Liver (tissue), 9 donors: ENCODE data around the gene TTC34. TPM values are rescaled to one million over a fixed set of nuclear protein-coding genes. Genes with fewer than 3 reads are reported as not detected.

Source experiments
- DNase-seq: peaks from one replicate; pipeline ENCODE4 v3.0.0-alpha.2; 2017; ENCODE audit warnings: low spot score
- H3K27ac ChIP-seq, 2 donors: one replicate each; pipeline ENCODE4 v1.7.0; 2013; ENCODE audit warnings: inconsistent platforms in 2 of 2, low read length in 2 of 2, control low read depth in 1 of 2, low read depth in 1 of 2, mild to moderate bottlenecking in 1 of 2
- H3K27me3 ChIP-seq, 4 donors: one replicate each; pipeline versions ENCODE4 v1.6.1 to v1.7.0; 2013; ENCODE audit warnings: low read length in 3 of 4, inconsistent platforms in 1 of 4, mild to moderate bottlenecking in 1 of 4, moderate library complexity in 1 of 4; ENCODE audit not compliant: control insufficient read depth in 4 of 4, insufficient read depth in 4 of 4
- H3K36me3 ChIP-seq, 4 donors: one replicate each; pipeline versions ENCODE4 v1.6.1 to v1.7.0; 2013; ENCODE audit warnings: low read length in 3 of 4, mild to moderate bottlenecking in 3 of 4, low read depth in 1 of 4, moderate library complexity in 1 of 4; ENCODE audit not compliant: control insufficient read depth in 4 of 4, insufficient read depth in 3 of 4
- H3K4me1 ChIP-seq, 4 donors: one replicate each; pipeline versions ENCODE4 v1.6.1 to v1.7.0; 2013; ENCODE audit warnings: low read length in 3 of 4, mild to moderate bottlenecking in 3 of 4, moderate library complexity in 1 of 4; ENCODE audit not compliant: control insufficient read depth in 4 of 4, insufficient read depth in 4 of 4
- H3K4me3 ChIP-seq, 3 donors: one replicate each; pipeline versions ENCODE4 v1.6.1 to v1.7.0; 2013; ENCODE audit warnings: low read length in 3 of 3, control low read depth in 1 of 3, low read depth in 1 of 3, mild to moderate bottlenecking in 1 of 3
- H3K9ac ChIP-seq, 2 donors: one replicate each; pipeline ENCODE4 v1.7.0; 2013; ENCODE audit warnings: low read length in 2 of 2, mild to moderate bottlenecking in 2 of 2, moderate library complexity in 2 of 2, control low read depth in 1 of 2, low read depth in 1 of 2
- H3K9me3 ChIP-seq, 4 donors: one replicate each; pipeline versions ENCODE4 v1.6.1 to v1.7.0; 2013; ENCODE audit warnings: low read length in 3 of 4; ENCODE audit not compliant: control insufficient read depth in 4 of 4
- EGR1 ChIP-seq, 2 donors: IDR thresholded peaks; 2 replicates each; pipeline ENCODE4 v1.6.1; 2016 to 2018; ENCODE audit warnings: antibody characterized with exemption in 2 of 2, low read depth in 2 of 2
- FOXA1 ChIP-seq: IDR thresholded peaks from 2 replicates; pipeline ENCODE4 v1.6.1; 2016; ENCODE audit warnings: antibody characterized with exemption
- FOXA2 ChIP-seq: IDR thresholded peaks from 2 replicates; pipeline ENCODE4 v1.6.1; 2016; ENCODE audit warnings: antibody characterized with exemption
- GABPA ChIP-seq, 2 donors: IDR thresholded peaks in 1 of 2; conservative IDR thresholded peaks in 1 of 2; 2 replicates each; pipeline ENCODE4 v1.6.1; 2016; ENCODE audit warnings: antibody characterized with exemption in 2 of 2, mild to moderate bottlenecking in 1 of 2, moderate library complexity in 1 of 2
- HNF4A ChIP-seq, 2 donors: conservative IDR thresholded peaks; 2 replicates each; pipeline ENCODE4 v1.6.1; 2016; ENCODE audit warnings: antibody characterized with exemption in 2 of 2, mild to moderate bottlenecking in 2 of 2
- HNF4G ChIP-seq: IDR thresholded peaks from 2 replicates; pipeline ENCODE4 v1.6.1; 2016; ENCODE audit warnings: antibody characterized with exemption
- JUND ChIP-seq, 2 donors: IDR thresholded peaks; 2 replicates each; pipeline ENCODE4 v1.6.1; 2016; ENCODE audit warnings: antibody characterized with exemption in 2 of 2
- NR2F2 ChIP-seq: IDR thresholded peaks from 2 replicates; pipeline ENCODE4 v1.6.1; 2016; ENCODE audit warnings: antibody characterized with exemption
- RAD21 ChIP-seq, 2 donors: IDR thresholded peaks; 2 replicates each; pipeline ENCODE4 v1.6.1; 2016; ENCODE audit warnings: antibody characterized with exemption in 2 of 2, mild to moderate bottlenecking in 2 of 2
- RXRA ChIP-seq, 2 donors: IDR thresholded peaks; 2 replicates each; pipeline ENCODE4 v1.6.1; 2017 to 2018; ENCODE audit warnings: antibody characterized with exemption in 2 of 2, mild to moderate bottlenecking in 1 of 2
- SP1 ChIP-seq: IDR thresholded peaks from 2 replicates; pipeline ENCODE4 v1.6.1; 2018; ENCODE audit warnings: antibody characterized with exemption, mild to moderate bottlenecking
- TAF1 ChIP-seq: conservative IDR thresholded peaks from 2 replicates; pipeline ENCODE4 v1.6.1; 2016; ENCODE audit warnings: antibody characterized with exemption, mild to moderate bottlenecking
- YY1 ChIP-seq: IDR thresholded peaks from 2 replicates; pipeline ENCODE4 v1.6.1; 2016; ENCODE audit warnings: antibody characterized with exemption, mild to moderate bottlenecking
- WGBS: extraction: QIAGEN DNeasy Blood & Tissue Kit; methylation state at CpG from one replicate; pipeline ENCODE4 v1.1.7; 2013; 5-methylcytosine and 5-hydroxymethylcytosine counted together
- polyA plus RNA-seq, 2 donors: library from polyadenylated mRNA; stranded (reverse) in 1 of 2; unstranded in 1 of 2; fragments of 200-250 nt in 1 of 2; fragments of >200 nt in 1 of 2; fragmentation: Nextera tagmentation in 1 of 2; extraction: Ambion mirVana in 1 of 2; gene quantifications; one replicate each; pipeline versions ENCODE4 v1.2.1 to v1.2.3, GENCODE V29; 2013 to 2015
- total RNA-seq, 2 donors: library from RNA; depleted of rRNA; stranded (reverse); fragments of >200 nt; gene quantifications; one replicate each; pipeline ENCODE4 v1.2.3, GENCODE V29; 2014
- TF ChIP-seq, protein P1 (sequence below): IDR thresholded peaks from 2 replicates; pipeline ENCODE4 v1.6.1; 2016; ENCODE audit warnings: antibody characterized with exemption, mild to moderate bottlenecking
- TF ChIP-seq, protein P2 (sequence below): IDR thresholded peaks from 2 replicates; pipeline ENCODE4 v1.6.1; 2016; ENCODE audit warnings: antibody characterized with exemption
- TF ChIP-seq, protein P3 (sequence below): fragments of 150-350 bp; IDR thresholded peaks from 2 replicates; pipeline ENCODE4 v1.5.1; 2017; ENCODE audit warnings: improper control_type of control experiment, low read depth, low read length; ENCODE audit not compliant: missing input control
- TF ChIP-seq, protein P4 (sequence below): IDR thresholded peaks from 2 replicates; pipeline ENCODE4 v1.6.1; 2016; ENCODE audit warnings: antibody characterized with exemption
- donor health status: healthy.
- donor health status: healthy.
- donor health status: healthy.
- donor health status: healthy.
- donor health status: healthy.

Gene TTC34
- total and polyA plus RNA-seq, 4 donors, result 0.01 to 0.25 (median 0.08) TPM; not detected in 1

DNA sequence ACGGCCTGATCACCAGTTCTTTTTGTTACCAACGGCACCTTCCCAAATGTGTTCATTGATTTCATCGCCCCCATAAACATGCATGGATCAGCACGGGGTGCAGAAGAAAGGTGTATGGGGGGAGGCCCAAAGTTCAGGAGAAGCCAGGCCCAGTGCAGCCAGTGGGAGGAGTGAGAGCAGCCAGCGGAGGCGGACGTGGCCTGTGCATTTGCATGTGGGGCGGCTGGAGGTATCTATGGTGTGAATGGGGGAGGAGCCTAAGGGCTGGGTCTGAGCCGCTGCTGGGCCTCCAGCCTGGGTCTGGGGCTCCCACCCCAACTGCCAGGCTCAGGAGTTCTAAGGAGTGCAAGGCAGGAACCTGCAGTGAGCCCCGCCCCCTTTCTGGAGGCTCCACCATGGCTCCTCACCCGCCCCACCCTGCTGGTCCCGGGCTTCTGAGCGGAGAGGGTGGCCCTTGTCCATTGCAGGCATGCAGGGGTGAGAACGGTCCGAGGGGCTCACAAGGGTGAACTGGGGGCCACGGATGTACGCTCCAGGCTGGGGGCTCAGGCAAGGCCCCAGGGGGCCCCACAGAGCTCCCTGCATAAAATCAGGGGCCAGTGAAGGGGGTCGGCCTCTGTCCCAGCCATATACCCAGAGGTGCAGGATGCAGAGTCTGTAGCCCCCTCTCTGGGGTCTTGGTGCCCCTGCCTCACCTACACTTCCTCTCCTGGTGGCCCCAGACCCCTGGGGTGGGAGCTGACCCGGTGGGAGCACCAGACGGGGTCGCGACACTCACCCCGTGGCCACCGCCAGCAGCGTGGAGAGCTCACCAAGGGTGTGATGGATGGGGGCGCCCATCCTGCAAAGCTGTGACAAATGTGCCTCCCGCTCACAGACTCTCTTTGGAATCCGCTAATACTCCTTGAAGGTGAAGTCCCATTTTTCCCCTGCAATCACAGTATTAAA is 31.3 kb upstream of the TTC34 start:
- Histone ChIP-seq H3K27ac (no peak overlapping the region), H3K9me3 (peaks cover under 1 to 3% (median under 1%) of the 10 kb centered on the region in 4 donors), H3K9ac (no peak overlapping the region), H3K36me3 (no peaks in the 10 kb centered on the region), H3K27me3 (peaks cover 0 to 3% (median 0%) of the 10 kb centered on the region in 4 donors), H3K4me3 (no peak overlapping the region), H3K4me1 (no peaks in the 10 kb centered on the region)
- WGBS, result 80% methylated on average over 28 of the region's 28 CpGs
- TF ChIP-seq YY1 (no peak), FOXA2 (no peak), HNF4G (no peak), SP1 (no peak), RXRA (IDR thresholded peaks at IDR 0.05) (no peak)
- TF ChIP-seq, protein P1, sequence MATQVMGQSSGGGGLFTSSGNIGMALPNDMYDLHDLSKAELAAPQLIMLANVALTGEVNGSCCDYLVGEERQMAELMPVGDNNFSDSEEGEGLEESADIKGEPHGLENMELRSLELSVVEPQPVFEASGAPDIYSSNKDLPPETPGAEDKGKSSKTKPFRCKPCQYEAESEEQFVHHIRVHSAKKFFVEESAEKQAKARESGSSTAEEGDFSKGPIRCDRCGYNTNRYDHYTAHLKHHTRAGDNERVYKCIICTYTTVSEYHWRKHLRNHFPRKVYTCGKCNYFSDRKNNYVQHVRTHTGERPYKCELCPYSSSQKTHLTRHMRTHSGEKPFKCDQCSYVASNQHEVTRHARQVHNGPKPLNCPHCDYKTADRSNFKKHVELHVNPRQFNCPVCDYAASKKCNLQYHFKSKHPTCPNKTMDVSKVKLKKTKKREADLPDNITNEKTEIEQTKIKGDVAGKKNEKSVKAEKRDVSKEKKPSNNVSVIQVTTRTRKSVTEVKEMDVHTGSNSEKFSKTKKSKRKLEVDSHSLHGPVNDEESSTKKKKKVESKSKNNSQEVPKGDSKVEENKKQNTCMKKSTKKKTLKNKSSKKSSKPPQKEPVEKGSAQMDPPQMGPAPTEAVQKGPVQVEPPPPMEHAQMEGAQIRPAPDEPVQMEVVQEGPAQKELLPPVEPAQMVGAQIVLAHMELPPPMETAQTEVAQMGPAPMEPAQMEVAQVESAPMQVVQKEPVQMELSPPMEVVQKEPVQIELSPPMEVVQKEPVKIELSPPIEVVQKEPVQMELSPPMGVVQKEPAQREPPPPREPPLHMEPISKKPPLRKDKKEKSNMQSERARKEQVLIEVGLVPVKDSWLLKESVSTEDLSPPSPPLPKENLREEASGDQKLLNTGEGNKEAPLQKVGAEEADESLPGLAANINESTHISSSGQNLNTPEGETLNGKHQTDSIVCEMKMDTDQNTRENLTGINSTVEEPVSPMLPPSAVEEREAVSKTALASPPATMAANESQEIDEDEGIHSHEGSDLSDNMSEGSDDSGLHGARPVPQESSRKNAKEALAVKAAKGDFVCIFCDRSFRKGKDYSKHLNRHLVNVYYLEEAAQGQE, result no peak
- TF ChIP-seq, protein P2, sequence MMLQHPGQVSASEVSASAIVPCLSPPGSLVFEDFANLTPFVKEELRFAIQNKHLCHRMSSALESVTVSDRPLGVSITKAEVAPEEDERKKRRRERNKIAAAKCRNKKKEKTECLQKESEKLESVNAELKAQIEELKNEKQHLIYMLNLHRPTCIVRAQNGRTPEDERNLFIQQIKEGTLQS, result no peak
- no peak for DNase-seq

DNA sequence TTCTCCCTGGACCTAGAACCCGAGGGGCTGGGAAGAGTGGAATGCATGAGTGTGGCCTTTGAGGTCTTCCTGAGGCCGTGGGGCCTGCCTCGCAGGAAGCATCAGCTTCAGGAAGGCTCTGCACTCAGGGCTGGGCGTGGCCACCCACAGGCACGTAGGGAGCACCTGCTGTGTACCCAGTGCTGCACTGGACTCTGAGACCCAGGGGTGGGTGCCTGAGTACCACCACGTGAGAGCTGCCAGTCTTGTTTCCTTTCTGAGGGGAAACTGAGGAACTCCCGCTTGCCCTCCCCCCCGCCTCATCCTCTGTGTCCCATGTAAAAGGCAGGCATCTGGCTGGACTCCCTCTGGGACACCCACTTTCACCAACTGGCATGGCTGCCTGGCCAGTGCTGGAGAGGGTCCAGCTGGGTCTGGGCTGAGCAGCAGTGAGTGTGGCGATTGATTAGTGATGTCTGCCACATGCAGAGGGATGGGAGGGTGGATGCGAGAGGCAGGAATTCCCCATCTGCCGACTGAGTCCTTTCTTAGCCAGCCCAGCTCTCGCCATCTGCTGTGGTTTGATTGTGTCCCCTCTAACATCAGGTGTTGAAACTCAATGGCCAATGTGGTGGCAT is 30.2 kb upstream of the TTC34 start:
- DNase-seq, result no peak
- Histone ChIP-seq H3K4me1 (no peaks in the 10 kb centered on the region), H3K27ac (no peak overlapping the region), H3K4me3 (peak overlapping the region in 1 of 3 donors; percentile 5), H3K36me3 (no peaks in the 10 kb centered on the region), H3K9ac (no peak overlapping the region), H3K27me3 (no peaks in the 10 kb centered on the region), H3K9me3 (no peaks in the 10 kb centered on the region)
- TF ChIP-seq, protein P1, result no peak
- TF ChIP-seq TAF1 (no peak), JUND (IDR thresholded peaks at IDR 0.05) (no peak), GABPA (IDR thresholded peaks at IDR 0.05 in 1 of 2, conservative IDR thresholded peaks at IDR 0.05 in 1 of 2) (no peak), FOXA1 (no peak), HNF4G (no peak), NR2F2 (no peak), EGR1 (IDR thresholded peaks at IDR 0.05; ENCODE audit: low read depth in 2 of 2) (no peak), RAD21 (IDR thresholded peaks at IDR 0.05) (no peak), SP1 (no peak), YY1 (no peak), HNF4A (conservative IDR thresholded peaks at IDR 0.05) (no peak), RXRA (IDR thresholded peaks at IDR 0.05) (no peak), FOXA2 (no peak)
- TF ChIP-seq, protein P3, sequence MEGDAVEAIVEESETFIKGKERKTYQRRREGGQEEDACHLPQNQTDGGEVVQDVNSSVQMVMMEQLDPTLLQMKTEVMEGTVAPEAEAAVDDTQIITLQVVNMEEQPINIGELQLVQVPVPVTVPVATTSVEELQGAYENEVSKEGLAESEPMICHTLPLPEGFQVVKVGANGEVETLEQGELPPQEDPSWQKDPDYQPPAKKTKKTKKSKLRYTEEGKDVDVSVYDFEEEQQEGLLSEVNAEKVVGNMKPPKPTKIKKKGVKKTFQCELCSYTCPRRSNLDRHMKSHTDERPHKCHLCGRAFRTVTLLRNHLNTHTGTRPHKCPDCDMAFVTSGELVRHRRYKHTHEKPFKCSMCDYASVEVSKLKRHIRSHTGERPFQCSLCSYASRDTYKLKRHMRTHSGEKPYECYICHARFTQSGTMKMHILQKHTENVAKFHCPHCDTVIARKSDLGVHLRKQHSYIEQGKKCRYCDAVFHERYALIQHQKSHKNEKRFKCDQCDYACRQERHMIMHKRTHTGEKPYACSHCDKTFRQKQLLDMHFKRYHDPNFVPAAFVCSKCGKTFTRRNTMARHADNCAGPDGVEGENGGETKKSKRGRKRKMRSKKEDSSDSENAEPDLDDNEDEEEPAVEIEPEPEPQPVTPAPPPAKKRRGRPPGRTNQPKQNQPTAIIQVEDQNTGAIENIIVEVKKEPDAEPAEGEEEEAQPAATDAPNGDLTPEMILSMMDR, result no peak
- TF ChIP-seq, protein P2, result no peak
- TF ChIP-seq, protein P4, sequence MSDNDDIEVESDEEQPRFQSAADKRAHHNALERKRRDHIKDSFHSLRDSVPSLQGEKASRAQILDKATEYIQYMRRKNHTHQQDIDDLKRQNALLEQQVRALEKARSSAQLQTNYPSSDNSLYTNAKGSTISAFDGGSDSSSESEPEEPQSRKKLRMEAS, result no peak
- 77% methylated on average over 12 of the region's 12 CpGs for WGBS
